DOHH2 (cell line): ENCODE measurements around the gene STOML3.

Experiments used
- H3F3A ChIP-seq: fragments of 200-600 bp; sonication (generic), shearing (Covaris generic); 2 replicates; pipeline ENCODE4 v1.6.0; 2016; ENCODE audit warnings: antibody characterized with exemption, mild to moderate bottlenecking; ENCODE audit not compliant: control insufficient read depth, insufficient read depth
- H3K27ac ChIP-seq: fragments of 200-600 bp; sonication (generic); 2 replicates; pipeline ENCODE4 v1.5.1; 2014; ENCODE audit warnings: low read depth, mild to moderate bottlenecking, low read length, moderate library complexity
- H3K27me3 ChIP-seq: fragments of 200-600 bp; sonication (generic); 2 replicates; pipeline ENCODE4 v1.6.1; 2014; ENCODE audit warnings: mild to moderate bottlenecking, low read length, mixed read lengths; ENCODE audit not compliant: control insufficient read depth
- H3K36me3 ChIP-seq: fragments of 200-600 bp; sonication (generic); 2 replicates; pipeline ENCODE4 v1.6.1; 2014; ENCODE audit warnings: mild to moderate bottlenecking, low read length, moderate library complexity, mixed read lengths; ENCODE audit not compliant: control insufficient read depth
- H3K4me1 ChIP-seq: fragments of 200-600 bp; sonication (generic); 2 replicates; pipeline ENCODE4 v1.6.1; 2014; ENCODE audit warnings: mild to moderate bottlenecking, low read length, mixed read lengths; ENCODE audit not compliant: control insufficient read depth
- H3K4me2 ChIP-seq: fragments of 200-600 bp; sonication (generic); 2 replicates; pipeline ENCODE4 v1.6.0; 2014; ENCODE audit warnings: mild to moderate bottlenecking, low read length, moderate library complexity
- H3K4me3 ChIP-seq: fragments of 200-600 bp; sonication (generic); 2 replicates; pipeline ENCODE4 v1.5.1; 2014; ENCODE audit warnings: mild to moderate bottlenecking, low read length, mixed read lengths
- H3K79me2 ChIP-seq: fragments of 200-600 bp; sonication (generic); 2 replicates; pipeline ENCODE4 v1.6.1; 2014; ENCODE audit warnings: mild to moderate bottlenecking, low read length, mixed read lengths; ENCODE audit not compliant: control insufficient read depth
- H3K9me2 ChIP-seq: fragments of 200-600 bp; sonication (generic); replicated peaks from 2 replicates; pipeline ENCODE4 v1.6.1; 2014; ENCODE audit warnings: mild to moderate bottlenecking, low read length, mixed read lengths; ENCODE audit not compliant: control insufficient read depth
- H3K9me3 ChIP-seq: fragments of 200-600 bp; sonication (generic); 2 replicates; pipeline ENCODE4 v1.6.1; 2014; ENCODE audit warnings: antibody characterized with exemption, low read length, mixed read lengths; ENCODE audit not compliant: control insufficient read depth, insufficient read depth
- H4K20me1 ChIP-seq: fragments of 200-600 bp; sonication (generic); 2 replicates; pipeline ENCODE4 v1.6.0; 2014; ENCODE audit warnings: low read depth, mild to moderate bottlenecking, antibody characterized with exemption, low read length, moderate library complexity; ENCODE audit not compliant: control insufficient read depth, insufficient read depth
- CTCF ChIP-seq: fragments of 200-600 bp; sonication (generic); IDR thresholded peaks from one replicate; pipeline ENCODE4 v1.5.1; 2014; ENCODE audit warnings: antibody characterized with exemption, mild to moderate bottlenecking, low read depth, low read length; ENCODE audit not compliant: poor library complexity, severe bottlenecking
- EZH2phosphoT487 ChIP-seq: fragments of 200-600 bp; sonication (generic); IDR thresholded peaks from 2 replicates; pipeline ENCODE4 v1.6.1; 2017; ENCODE audit warnings: borderline replicate concordance, mild to moderate bottlenecking, antibody characterized with exemption, low read length, moderate library complexity, mixed read lengths

The STOML3 gene

GRCh38 chr13:39036212-39036611, 45.6 kb upstream of the STOML3 start:
- Histone ChIP-seq H3K4me1 (peaks cover 30% of the 10 kb centered on the region), H3K36me3 (peaks cover 32% of the 10 kb centered on the region), H3K9me3 (no peaks in the 10 kb centered on the region), H3K27ac (peak overlapping the region; percentile 62; the same call in 1 of the 2 replicates), H3K9me2 (no peaks in the 10 kb centered on the region), H3K4me3 (peak overlapping the region; percentile 81), H3K79me2 (peaks cover 84% of the 10 kb centered on the region), H3F3A (0 out of 2 replicates have a peak, but pooled peaks cover 3% of the 10 kb centered on the region), H3K27me3 (no peaks in the 10 kb centered on the region), H4K20me1 (no peaks in the 10 kb centered on the region), H3K4me2 (peak overlapping the region; percentile 85)
- TF ChIP-seq EZH2phosphoT487 (no peak), CTCF (no peak)

GRCh38 chr13:39035799-39036198, 45.2 kb upstream of the STOML3 start:
- H3K4me3 ChIP-seq, result peak overlapping the region; percentile 81
- peaks cover 33% of the 10 kb centered on the region for H3K36me3 ChIP-seq
- no peaks in the 10 kb centered on the region for H4K20me1 ChIP-seq
- no peaks in the 10 kb centered on the region for H3K9me3 ChIP-seq
- H3F3A ChIP-seq, result 0 out of 2 replicates have a peak, but pooled peaks cover 3% of the 10 kb centered on the region
- TF ChIP-seq CTCF (no peak), EZH2phosphoT487 (no peak)
- peak overlapping the region; percentile 62; the same call in 1 of the 2 replicates for H3K27ac ChIP-seq
- H3K9me2 ChIP-seq, result no peaks in the 10 kb centered on the region
- peaks cover 30% of the 10 kb centered on the region for H3K4me1 ChIP-seq
- peak overlapping the region; percentile 85 for H3K4me2 ChIP-seq
- H3K79me2 ChIP-seq, result peaks cover 87% of the 10 kb centered on the region
- H3K27me3 ChIP-seq, result no peaks in the 10 kb centered on the region

- Histone ChIP-seq H3K36me3 (peaks cover 35% of the 10 kb centered on the region), H3K79me2 (peaks cover 87% of the 10 kb centered on the region), H3F3A (no peaks in the 10 kb centered on the region), H3K9me2 (no peaks in the 10 kb centered on the region), H3K27ac (no peak overlapping the region), H4K20me1 (no peaks in the 10 kb centered on the region), H3K4me2 (peak overlapping the region; percentile 85), H3K4me3 (peak overlapping the region; percentile 81), H3K27me3 (no peaks in the 10 kb centered on the region), H3K4me1 (peaks cover 25% of the 10 kb centered on the region), H3K9me3 (no peaks in the 10 kb centered on the region)
- no peak for TF ChIP-seq CTCF
- no peak for TF ChIP-seq EZH2phosphoT487
Observed at GRCh38 chr13:39035204-39035603, 44.6 kb upstream of the STOML3 start.

- TF ChIP-seq CTCF (no peak), EZH2phosphoT487 (no peak)
- Histone ChIP-seq H3K4me3 (no peak overlapping the region), H3K79me2 (peaks cover 82% of the 10 kb centered on the region), H3K4me2 (peak overlapping the region; percentile 85), H3K4me1 (peaks cover 18% of the 10 kb centered on the region), H3K9me3 (no peaks in the 10 kb centered on the region), H3K27ac (no peak overlapping the region), H4K20me1 (no peaks in the 10 kb centered on the region), H3K9me2 (no peaks in the 10 kb centered on the region), H3K36me3 (peaks cover 41% of the 10 kb centered on the region), H3F3A (no peaks in the 10 kb centered on the region), H3K27me3 (no peaks in the 10 kb centered on the region)
Observed at GRCh38 chr13:39034085-39034484, 43.5 kb upstream of the STOML3 start.
